Epithelial cell of proximal tubule (primary cell): ENCODE measurements around the gene TMEM176B. TPM values are rescaled to one million over a fixed set of nuclear protein-coding genes. Genes with fewer than 3 reads are reported as not detected.

Experiments used
- DNase-seq: peaks from one replicate; pipeline ENCODE4 v3.0.0-alpha.2; 2011; ENCODE audit warnings: low read depth
- H3K4me3 ChIP-seq: 2 replicates; pipeline ENCODE4 v1.5.1; 2011; ENCODE audit warnings: low read depth, mild to moderate bottlenecking, low read length
- total RNA-seq: library from RNA; depleted of rRNA; stranded (reverse); fragments of >200 nt; gene quantifications from 2 replicates; pipeline ENCODE4 v1.2.3, GENCODE V29; 2015
- TF ChIP-seq, protein P1 (sequence below): conservative IDR thresholded peaks from 2 replicates; pipeline ENCODE4 v1.5.1; 2012; ENCODE audit warnings: low read depth, mild to moderate bottlenecking, low read length

Gene TMEM176B
- total RNA-seq, 1 donor from 2014 or later, result 1.7 TPM

DNA sequence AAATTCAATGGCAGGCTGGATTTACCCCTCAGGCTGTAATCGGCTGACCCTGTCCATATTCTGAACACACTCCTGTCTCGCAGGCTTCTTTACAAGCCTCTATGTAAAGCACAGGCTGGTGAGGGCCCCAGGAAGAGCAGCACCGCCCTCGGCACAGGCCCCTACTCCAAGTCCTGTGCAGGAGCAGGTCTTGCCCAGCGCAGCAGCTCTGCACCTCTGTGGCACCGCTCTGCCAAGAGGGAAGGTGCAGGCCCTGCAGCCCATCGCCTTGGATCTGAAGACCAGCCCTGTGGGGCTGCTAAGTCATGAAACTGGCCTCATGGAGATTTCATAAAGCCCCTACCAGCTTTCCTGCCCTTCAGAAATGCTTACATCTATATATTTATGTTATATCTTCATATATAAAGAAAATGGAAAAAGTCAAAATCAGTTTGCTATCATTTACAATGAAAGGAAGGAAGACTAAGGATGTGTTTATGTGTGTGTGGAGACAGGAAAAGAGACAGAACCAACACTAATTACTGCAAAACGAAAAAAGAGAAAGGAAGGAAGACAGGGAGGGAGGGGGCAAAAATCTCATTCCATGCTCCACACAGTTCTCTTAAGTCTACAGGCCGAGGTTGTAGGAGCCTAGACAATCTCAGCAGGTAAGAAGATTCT is 9.6 kb downstream of the TMEM176B start:
- no peak for DNase-seq
- no peak overlapping the region for H3K4me3 ChIP-seq
- TF ChIP-seq, protein P1, sequence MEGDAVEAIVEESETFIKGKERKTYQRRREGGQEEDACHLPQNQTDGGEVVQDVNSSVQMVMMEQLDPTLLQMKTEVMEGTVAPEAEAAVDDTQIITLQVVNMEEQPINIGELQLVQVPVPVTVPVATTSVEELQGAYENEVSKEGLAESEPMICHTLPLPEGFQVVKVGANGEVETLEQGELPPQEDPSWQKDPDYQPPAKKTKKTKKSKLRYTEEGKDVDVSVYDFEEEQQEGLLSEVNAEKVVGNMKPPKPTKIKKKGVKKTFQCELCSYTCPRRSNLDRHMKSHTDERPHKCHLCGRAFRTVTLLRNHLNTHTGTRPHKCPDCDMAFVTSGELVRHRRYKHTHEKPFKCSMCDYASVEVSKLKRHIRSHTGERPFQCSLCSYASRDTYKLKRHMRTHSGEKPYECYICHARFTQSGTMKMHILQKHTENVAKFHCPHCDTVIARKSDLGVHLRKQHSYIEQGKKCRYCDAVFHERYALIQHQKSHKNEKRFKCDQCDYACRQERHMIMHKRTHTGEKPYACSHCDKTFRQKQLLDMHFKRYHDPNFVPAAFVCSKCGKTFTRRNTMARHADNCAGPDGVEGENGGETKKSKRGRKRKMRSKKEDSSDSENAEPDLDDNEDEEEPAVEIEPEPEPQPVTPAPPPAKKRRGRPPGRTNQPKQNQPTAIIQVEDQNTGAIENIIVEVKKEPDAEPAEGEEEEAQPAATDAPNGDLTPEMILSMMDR, result no peak

DNA sequence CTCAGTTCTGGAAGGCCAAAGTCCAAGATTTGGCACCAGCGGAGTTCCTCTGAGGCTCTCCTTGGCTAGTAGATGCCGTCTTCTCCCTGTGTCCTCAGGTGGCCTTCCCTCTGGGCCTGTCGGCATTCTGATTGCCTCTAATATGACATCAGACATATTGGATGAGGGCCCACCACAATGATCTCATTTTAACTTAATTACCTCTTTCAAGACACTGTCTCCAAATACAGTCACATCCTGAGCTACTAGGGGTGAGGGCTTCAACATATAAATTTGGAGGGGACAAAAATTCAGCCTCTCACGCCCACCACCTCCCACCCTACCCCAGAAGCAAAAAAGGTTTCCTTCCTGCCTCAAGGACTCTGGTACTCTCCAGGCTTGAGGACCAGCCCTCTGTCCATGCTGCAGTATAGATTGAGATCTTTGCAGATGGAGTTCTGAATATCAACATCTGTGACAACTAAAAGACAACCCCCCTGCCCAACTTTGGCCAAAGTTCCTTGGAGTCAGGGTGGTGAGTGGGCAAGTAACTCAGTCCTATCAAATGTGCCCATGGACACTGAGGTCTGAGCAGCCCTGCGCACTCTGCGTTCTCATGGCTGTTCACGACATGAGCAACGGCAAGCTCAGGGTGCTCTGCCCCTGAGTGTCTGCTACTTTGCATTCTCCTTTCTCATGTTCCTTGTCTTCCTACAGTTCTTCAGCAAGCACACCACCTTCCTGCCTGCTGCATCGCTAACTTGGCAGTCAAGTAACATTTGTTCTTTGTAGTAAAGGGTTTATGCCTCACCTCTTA is 11.5 kb downstream of the TMEM176B start:
- DNase-seq, result no peak
- TF ChIP-seq, protein P1, result no peak
- no peak overlapping the region for H3K4me3 ChIP-seq

DNA sequence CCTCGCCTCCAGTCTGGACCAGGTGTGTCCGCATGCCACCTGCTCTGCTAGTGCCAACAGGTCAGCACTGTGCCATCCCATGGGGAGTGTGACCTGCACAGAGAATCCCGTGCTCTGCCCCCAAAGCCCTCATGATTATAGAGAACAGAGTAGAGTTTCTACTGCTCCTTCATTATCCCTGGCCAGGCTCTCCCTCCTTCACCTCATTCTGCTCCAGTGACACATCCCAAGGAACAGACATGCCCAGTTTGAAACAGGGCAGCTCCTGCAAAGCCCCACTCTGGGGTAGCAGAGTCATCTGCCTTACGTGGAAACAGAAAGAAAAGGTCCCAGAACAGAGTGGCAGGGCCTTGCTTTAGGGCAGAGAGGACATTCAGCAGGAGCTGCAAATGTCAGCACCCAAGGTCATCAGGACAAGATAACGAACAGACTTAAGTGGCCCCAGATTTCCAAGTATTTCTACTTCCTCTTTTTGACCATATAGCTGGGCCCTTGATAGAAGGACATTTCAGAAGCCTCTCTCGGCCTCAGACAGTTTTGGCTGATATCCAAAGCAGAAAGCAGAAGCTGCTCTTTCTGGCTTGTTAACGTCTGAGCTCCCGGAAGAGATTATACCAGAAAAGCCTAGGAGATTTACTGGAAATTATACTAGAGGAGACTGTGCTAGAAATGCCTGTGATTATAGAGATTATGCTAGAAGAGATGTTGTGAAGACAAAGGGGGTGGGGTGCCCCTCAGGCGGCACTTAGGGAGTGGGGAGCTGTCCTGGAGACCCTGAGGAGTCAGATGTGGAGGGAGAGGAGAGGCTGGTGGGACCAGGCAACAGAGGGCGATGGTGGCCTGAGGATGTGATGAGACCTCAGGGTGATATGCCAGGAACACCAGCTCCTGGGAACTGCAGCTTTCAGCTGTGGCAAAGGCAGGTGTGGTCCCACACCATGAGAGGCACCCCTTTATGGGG is 12.6 kb downstream of the TMEM176B start:
- no peak overlapping the region for H3K4me3 ChIP-seq
- TF ChIP-seq, protein P1, result peak; percentile 28
- no peak for DNase-seq

DNA sequence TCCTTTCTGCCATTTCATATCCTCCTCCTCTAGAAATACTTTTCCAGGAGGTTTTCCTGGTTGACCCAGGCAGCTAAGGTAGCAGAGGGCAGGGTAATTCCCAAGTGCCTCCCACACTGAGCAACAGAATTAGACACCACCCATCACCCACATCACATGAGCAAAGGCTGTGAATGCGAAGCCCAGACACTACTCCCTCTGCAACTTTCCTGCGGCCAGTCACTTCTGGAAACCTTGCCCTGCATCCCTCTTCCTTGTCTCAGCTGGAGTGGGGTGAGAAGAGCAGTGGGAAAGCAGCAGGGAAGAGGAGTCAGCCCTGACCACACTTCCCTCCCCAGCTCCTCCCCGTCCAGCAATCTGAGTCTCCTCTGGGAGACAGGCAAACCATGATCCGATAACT is 15.2 kb downstream of the TMEM176B start:
- no peak for DNase-seq
- no peak overlapping the region for H3K4me3 ChIP-seq
- TF ChIP-seq, protein P1, result no peak

DNA sequence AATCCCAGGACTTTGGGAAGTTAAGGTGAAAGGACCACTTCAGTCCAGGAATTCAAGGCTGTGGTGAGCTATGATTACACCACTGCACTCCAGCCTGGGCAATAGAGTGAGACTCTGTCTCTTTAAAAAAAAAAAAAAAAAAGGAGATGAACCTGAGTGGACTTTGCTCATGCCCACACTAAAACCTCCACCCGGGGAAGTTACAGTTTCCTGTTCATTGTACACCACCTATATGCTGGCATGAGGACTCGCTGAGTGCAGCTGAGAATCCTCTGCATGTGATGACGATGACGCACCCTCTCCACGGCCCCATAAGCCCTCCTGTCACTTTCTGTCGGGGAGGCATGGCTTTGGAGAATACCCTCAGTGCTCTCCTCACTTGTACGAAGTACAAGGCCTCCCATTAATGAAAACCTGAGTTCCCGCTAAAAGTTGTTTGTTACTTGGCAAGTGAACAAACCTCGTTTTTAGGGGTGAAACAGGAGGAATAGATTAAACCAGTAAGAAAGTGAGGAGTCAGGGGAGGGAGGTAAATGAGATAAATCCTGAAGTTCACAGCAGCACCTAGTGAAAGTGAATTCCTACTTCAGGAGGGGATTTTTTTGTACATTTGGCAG is 15.9 kb downstream of the TMEM176B start:
- TF ChIP-seq, protein P1, result no peak
- no peak for DNase-seq
- no peak overlapping the region for H3K4me3 ChIP-seq

DNA sequence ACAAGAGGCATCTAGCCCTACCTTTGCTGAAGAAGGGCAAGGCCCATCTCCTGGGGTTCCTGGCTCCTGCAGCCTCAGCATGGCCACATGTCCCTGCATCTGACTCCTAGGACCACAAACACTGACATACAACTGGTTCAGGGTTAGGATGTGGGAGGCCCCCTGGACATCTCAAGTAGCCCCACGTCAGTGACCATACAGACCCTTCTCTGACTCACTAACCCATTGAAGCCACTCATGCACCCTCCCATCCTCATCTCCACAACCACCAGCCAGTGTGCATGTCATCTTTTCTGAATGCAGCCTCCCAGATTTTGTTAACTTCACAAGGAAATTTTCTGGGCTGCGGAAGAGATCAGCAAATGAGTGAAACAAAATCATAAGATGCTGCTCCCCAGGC is 18.2 kb downstream of the TMEM176B start:
- TF ChIP-seq, protein P1, result no peak
- no peak overlapping the region for H3K4me3 ChIP-seq
- no peak for DNase-seq
